Neuronal stem cell (in vitro differentiated cells): ENCODE data around the gene TOP1.

Experiments
- DNase-seq: peaks from one replicate; pipeline ENCODE4 v3.0.0-alpha.2; 2013; ENCODE audit warnings: low spot score
- H2AFZ ChIP-seq: one replicate; pipeline ENCODE4 v1.6.1; 2013; ENCODE audit warnings: mild to moderate bottlenecking, low read length, inconsistent platforms
- H2AK5ac ChIP-seq: 2 replicates; pipeline ENCODE4 v1.6.1; 2013; ENCODE audit warnings: low read depth, mild to moderate bottlenecking, inconsistent platforms, low read length, moderate library complexity, mixed read lengths
- H2BK120ac ChIP-seq: 2 replicates; pipeline ENCODE4 v1.6.1; 2013; ENCODE audit warnings: low read depth, mild to moderate bottlenecking, inconsistent platforms, low read length, moderate library complexity, mixed read lengths
- H2BK12ac ChIP-seq: one replicate; pipeline ENCODE4 v1.6.1; 2013; ENCODE audit warnings: low read length, inconsistent platforms
- H2BK15ac ChIP-seq: 2 replicates; pipeline ENCODE4 v1.6.1; 2013; ENCODE audit warnings: mild to moderate bottlenecking, low read length, inconsistent platforms, mixed read lengths
- H2BK5ac ChIP-seq: one replicate; pipeline ENCODE4 v1.6.1; 2013; ENCODE audit warnings: inconsistent platforms, mild to moderate bottlenecking, low read length, moderate library complexity
- H3K14ac ChIP-seq: one replicate; pipeline ENCODE4 v1.6.1; 2013; ENCODE audit warnings: low read length, inconsistent platforms
- H3K18ac ChIP-seq: 2 replicates; pipeline ENCODE4 v1.6.1; 2013; ENCODE audit warnings: low read length, inconsistent platforms
- H3K23ac ChIP-seq: 2 replicates; pipeline ENCODE4 v1.6.1; 2013; ENCODE audit warnings: low read depth, mild to moderate bottlenecking, mixed read lengths, low read length, inconsistent platforms; ENCODE audit not compliant: poor library complexity
- H3K27ac ChIP-seq: replicated peaks from 3 replicates; pipeline ENCODE4 v1.5.1; 2013; ENCODE audit warnings: low read length, inconsistent platforms
- H3K27me3 ChIP-seq, 3 experiments: 2 replicates each; pipeline ENCODE4 v1.6.1; 2013; ENCODE audit warnings: low read length in 3 of 3, mild to moderate bottlenecking in 2 of 3, inconsistent platforms in 1 of 3, low read depth in 1 of 3, mixed read lengths in 1 of 3, moderate library complexity in 1 of 3; ENCODE audit not compliant: control insufficient read depth in 3 of 3, insufficient read depth in 3 of 3
- H3K36me3 ChIP-seq, 2 donors: replicated peaks in 1 of 2; 2 replicates each; pipeline ENCODE4 v1.6.1; 2013; ENCODE audit warnings: low read length in 2 of 2; ENCODE audit not compliant: control insufficient read depth in 2 of 2, insufficient read depth in 2 of 2
- H3K4ac ChIP-seq: 2 replicates; pipeline ENCODE4 v1.6.1; 2013; ENCODE audit warnings: inconsistent platforms, mild to moderate bottlenecking, low read length, moderate library complexity
- H3K4me1 ChIP-seq, 2 donors: 1 replicate in 1 of 2; 2 replicates in 1 of 2; pipeline ENCODE4 v1.6.1; 2013; ENCODE audit warnings: low read length in 2 of 2, low read depth in 1 of 2; ENCODE audit not compliant: control insufficient read depth in 2 of 2, insufficient read depth in 1 of 2
- H3K4me2 ChIP-seq: one replicate; pipeline ENCODE4 v1.6.1; 2013; ENCODE audit warnings: mild to moderate bottlenecking, low read length, inconsistent platforms; ENCODE audit not compliant: insufficient read depth, poor library complexity, severe bottlenecking
- H3K4me3 ChIP-seq, 2 donors: 2 replicates each; pipeline ENCODE4 v1.5.1; 2013; ENCODE audit warnings: low read length in 2 of 2, mild to moderate bottlenecking in 2 of 2, inconsistent platforms in 1 of 2, moderate library complexity in 1 of 2
- H3K79me1 ChIP-seq: one replicate; pipeline ENCODE4 v1.6.1; 2013; ENCODE audit warnings: low read depth, mild to moderate bottlenecking, inconsistent platforms, low read length, moderate library complexity
- H3K9ac ChIP-seq: one replicate; pipeline ENCODE4 v1.6.1; 2013; ENCODE audit warnings: mild to moderate bottlenecking, low read depth, low read length, inconsistent platforms; ENCODE audit not compliant: poor library complexity
- H3K9me3 ChIP-seq, 2 donors: replicated peaks in 1 of 2; 2 replicates each; pipeline versions ENCODE3 to v1.6.1; 2013; ENCODE audit warnings: low read length in 2 of 2, mild to moderate bottlenecking in 2 of 2, inconsistent platforms in 1 of 2, low read depth in 1 of 2, mixed read lengths in 1 of 2, moderate library complexity in 1 of 2; ENCODE audit not compliant: control insufficient read depth in 2 of 2, insufficient read depth in 1 of 2
- H4K8ac ChIP-seq: one replicate; pipeline ENCODE4 v1.6.1; 2013; ENCODE audit warnings: low read depth, mild to moderate bottlenecking, inconsistent platforms, low read length, moderate library complexity
- H4K91ac ChIP-seq: one replicate; pipeline ENCODE4 v1.6.1; 2013; ENCODE audit warnings: low read length, low read depth, mild to moderate bottlenecking, inconsistent platforms; ENCODE audit not compliant: poor library complexity
- WGBS, 2 donors: extraction: QIAGEN DNeasy Blood & Tissue Kit; methylation state at CpG; one replicate each; pipeline ENCODE4 v1.1.7; 2013; ENCODE audit warnings: missing lambda C conversion rate in 2 of 2, mixed read lengths in 1 of 2; ENCODE audit not compliant: insufficient read length in 2 of 2, insufficient replicate concordance in 1 of 2; ENCODE audit errors: extremely low coverage in 2 of 2; 5-methylcytosine and 5-hydroxymethylcytosine counted together

Gene TOP1

DNA sequence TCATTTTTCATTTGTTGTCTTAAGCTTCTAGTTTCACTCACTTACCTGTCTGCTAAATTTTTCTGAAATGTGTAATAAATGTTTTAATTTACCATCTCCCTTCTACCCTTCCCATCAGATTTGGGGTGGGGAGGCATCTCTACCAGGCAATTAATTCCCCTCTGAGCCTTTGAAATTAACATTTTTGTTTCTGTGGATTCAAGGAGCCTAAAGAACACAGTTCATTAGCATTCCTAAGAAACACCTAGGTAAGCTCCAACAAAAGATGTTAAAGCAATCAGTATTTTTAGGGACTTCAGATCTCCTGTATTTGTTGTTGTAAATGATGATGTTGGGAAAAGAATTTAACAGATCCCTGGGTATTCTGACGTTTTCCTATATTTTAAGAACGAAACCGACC is 6.6 kb downstream of the TOP1 start:
- Histone ChIP-seq H3K4me2 (no peak overlapping the region), H3K4me1 (peaks cover 14 to 17% of the 10 kb centered on the region in 2 donors), H3K4ac (no peak overlapping the region), H3K4me3 (no peak overlapping the region), H3K14ac (no peak overlapping the region), H2BK5ac (no peak overlapping the region), H3K9ac (no peak overlapping the region), H2AFZ (no peak overlapping the region), H3K23ac (no peak overlapping the region), H2BK12ac (no peak overlapping the region), H4K8ac (no peak overlapping the region), H3K79me1 (peaks cover 3% of the 10 kb centered on the region), H3K27me3 (no peaks in the 10 kb centered on the region), H2BK120ac (no peak overlapping the region), H4K91ac (no peak overlapping the region), H2BK15ac (no peak overlapping the region), H3K27ac (no peak overlapping the region), H2AK5ac (no peak overlapping the region), H3K18ac (no peak overlapping the region), H3K36me3 (peaks cover 0 to 89% of the 10 kb centered on the region in 2 donors), H3K9me3 (peaks cover 0 to 23% of the 10 kb centered on the region in 2 donors)
- WGBS, 2 donors: no CpG with 5 or more reads among the region's 3 CpGs
- DNase-seq: no peak

DNA sequence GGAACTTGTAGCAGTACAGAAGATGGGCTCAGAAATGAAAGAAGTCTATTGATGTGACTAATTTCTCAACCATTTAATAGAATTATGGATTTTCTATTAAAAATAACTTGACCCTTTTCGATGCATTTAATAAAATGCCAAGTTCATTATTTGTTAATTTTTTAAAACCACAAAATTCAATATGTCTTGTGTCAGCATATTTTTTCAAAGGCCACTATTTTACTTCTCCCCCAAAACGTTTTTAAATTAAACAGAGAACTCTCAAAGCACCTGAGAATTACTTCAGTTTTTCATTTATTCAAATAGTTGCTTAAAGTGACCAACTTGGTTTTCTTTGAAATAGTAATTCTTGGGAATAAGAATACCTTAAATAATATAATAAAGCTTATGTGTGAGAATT is 8.6 kb downstream of the TOP1 start:
- H2BK120ac ChIP-seq: no peak overlapping the region
- H3K4me3 ChIP-seq: no peak overlapping the region
- WGBS, 2 donors: no CpG with 5 or more reads among the region's 2 CpGs
- no peaks in the 10 kb centered on the region for H3K27me3 ChIP-seq
- no peak overlapping the region for H2BK5ac ChIP-seq
- H2AFZ ChIP-seq: no peak overlapping the region
- no peak overlapping the region for H4K91ac ChIP-seq
- peaks cover 3% of the 10 kb centered on the region for H3K79me1 ChIP-seq
- no peak overlapping the region for H2AK5ac ChIP-seq
- H3K14ac ChIP-seq: no peak overlapping the region
- no peak overlapping the region for H3K4ac ChIP-seq
- H2BK15ac ChIP-seq: no peak overlapping the region
- peaks cover 0 to 85% of the 10 kb centered on the region in 2 donors for H3K36me3 ChIP-seq
- H2BK12ac ChIP-seq: no peak overlapping the region
- no peak overlapping the region for H4K8ac ChIP-seq
- H3K27ac ChIP-seq: no peak overlapping the region
- no peak overlapping the region for H3K4me2 ChIP-seq
- peaks cover 7 to 8% of the 10 kb centered on the region in 2 donors for H3K4me1 ChIP-seq
- H3K23ac ChIP-seq: no peak overlapping the region
- no peak overlapping the region for H3K9ac ChIP-seq
- DNase-seq: no peak
- H3K18ac ChIP-seq: no peak overlapping the region
- peaks cover 0 to 23% of the 10 kb centered on the region in 2 donors for H3K9me3 ChIP-seq

DNA sequence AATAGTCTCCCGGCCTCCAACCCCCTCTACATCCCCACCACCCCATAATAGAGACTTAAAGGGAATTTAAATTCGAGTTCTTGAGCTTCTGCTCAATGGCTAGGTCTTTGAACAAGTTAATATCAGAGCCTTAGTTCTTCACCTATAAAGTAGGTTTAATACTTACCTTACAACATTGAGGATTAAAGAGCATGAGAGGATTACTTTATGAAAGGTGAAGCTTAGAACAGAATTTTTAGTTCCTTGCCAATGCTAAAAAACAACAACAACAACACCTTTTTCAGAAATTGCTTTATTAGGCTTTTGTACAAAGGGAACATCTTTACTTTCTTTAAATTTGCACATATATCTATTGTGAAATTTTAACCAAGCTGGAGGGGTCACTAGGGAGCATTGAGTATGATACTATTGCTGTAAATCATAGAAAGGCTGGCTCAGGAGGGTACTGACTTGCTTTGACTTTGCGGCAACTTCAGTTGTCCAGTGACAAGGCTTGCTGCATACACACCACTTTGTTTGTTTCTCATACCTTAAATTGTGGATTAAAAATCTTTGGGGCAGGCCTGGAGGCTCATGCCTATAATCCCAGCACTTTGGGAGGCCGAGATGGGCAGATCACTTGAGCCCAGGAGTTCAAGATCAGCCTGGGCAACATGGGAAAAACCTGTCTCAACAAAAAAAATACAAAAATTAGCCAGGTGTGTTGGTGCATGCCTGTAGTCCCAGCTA is 9.7 kb downstream of the TOP1 start:
- H3K14ac ChIP-seq: no peak overlapping the region
- no peak overlapping the region for H2BK12ac ChIP-seq
- no peak overlapping the region for H2AFZ ChIP-seq
- no peak overlapping the region for H2BK15ac ChIP-seq
- WGBS, 2 donors: no CpG with 5 or more reads among the region's 4 CpGs
- H3K4me1 ChIP-seq: peaks cover 3 to 8% of the 10 kb centered on the region in 2 donors
- H3K36me3 ChIP-seq: peaks cover 0 to 84% of the 10 kb centered on the region in 2 donors
- H3K27ac ChIP-seq: no peak overlapping the region
- no peaks in the 10 kb centered on the region for H3K27me3 ChIP-seq
- H3K9me3 ChIP-seq: peaks cover 0 to 23% of the 10 kb centered on the region in 2 donors
- no peak overlapping the region for H4K8ac ChIP-seq
- H3K4me2 ChIP-seq: no peak overlapping the region
- H3K4me3 ChIP-seq: no peak overlapping the region
- H3K23ac ChIP-seq: no peak overlapping the region
- H3K79me1 ChIP-seq: peaks cover 3% of the 10 kb centered on the region
- no peak overlapping the region for H2BK5ac ChIP-seq
- H3K9ac ChIP-seq: no peak overlapping the region
- H2BK120ac ChIP-seq: no peak overlapping the region
- no peak overlapping the region for H3K4ac ChIP-seq
- no peak for DNase-seq
- no peak overlapping the region for H4K91ac ChIP-seq
- H2AK5ac ChIP-seq: no peak overlapping the region
- no peak overlapping the region for H3K18ac ChIP-seq

DNA sequence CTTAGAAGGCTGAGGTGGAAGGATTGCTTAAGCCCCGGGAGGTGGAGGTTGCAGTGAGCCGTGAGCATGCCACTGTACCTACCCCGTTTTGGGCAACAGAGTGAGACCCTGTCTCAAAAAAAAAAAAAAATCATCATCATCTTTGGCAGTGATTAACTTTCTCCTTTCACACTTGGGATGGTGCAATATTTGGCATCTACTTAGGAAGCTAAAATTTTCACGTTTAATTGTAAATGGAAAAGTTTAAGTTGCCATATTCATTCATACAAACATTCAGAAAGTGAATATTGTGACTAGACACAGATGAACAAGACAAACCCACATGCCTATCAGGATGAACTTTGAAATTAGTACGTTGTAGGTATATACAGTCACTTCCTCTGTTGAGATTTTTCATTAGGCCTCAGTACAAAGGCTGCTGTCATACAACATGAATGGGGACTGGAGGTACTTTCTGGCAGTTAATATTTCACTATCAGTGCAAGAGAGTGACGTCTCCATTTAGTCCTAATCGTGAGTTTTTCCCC is 10.3 kb downstream of the TOP1 start:
- H3K79me1 ChIP-seq: peaks cover 5% of the 10 kb centered on the region
- H3K23ac ChIP-seq: no peak overlapping the region
- peaks cover 0 to 23% of the 10 kb centered on the region in 2 donors for H3K9me3 ChIP-seq
- no peak overlapping the region for H3K18ac ChIP-seq
- H3K4me2 ChIP-seq: no peak overlapping the region
- H2AK5ac ChIP-seq: no peak overlapping the region
- no peak overlapping the region for H2AFZ ChIP-seq
- peaks cover 3 to 9% of the 10 kb centered on the region in 2 donors for H3K4me1 ChIP-seq
- no peak overlapping the region for H4K91ac ChIP-seq
- H2BK15ac ChIP-seq: no peak overlapping the region
- no peak overlapping the region for H4K8ac ChIP-seq
- H3K14ac ChIP-seq: no peak overlapping the region
- DNase-seq: no peak
- no peak overlapping the region for H2BK120ac ChIP-seq
- H2BK5ac ChIP-seq: no peak overlapping the region
- H3K4me3 ChIP-seq: no peak overlapping the region
- no peaks in the 10 kb centered on the region for H3K27me3 ChIP-seq
- H2BK12ac ChIP-seq: no peak overlapping the region
- no peak overlapping the region for H3K4ac ChIP-seq
- WGBS, 2 donors: no CpG with 5 or more reads among the region's 7 CpGs
- H3K27ac ChIP-seq: no peak overlapping the region
- peaks cover 0 to 82% of the 10 kb centered on the region in 2 donors for H3K36me3 ChIP-seq
- H3K9ac ChIP-seq: no peak overlapping the region
